Lower lobe of right lung (tissue), 2 donors: Measurements from ENCODE around the gene TMEM30B. TPM values are rescaled to one million over a fixed set of nuclear protein-coding genes. Genes with fewer than 3 reads are reported as not detected.

ENCODE experiments used
- ATAC-seq, 2 donors: fragments of 200-7000 bp; cut with Tn5 transposase; one replicate each; pipeline ENCODE4 v1.9.1; 2020 to 2022; ENCODE audit warnings: mild to moderate bottlenecking in 2 of 2, moderate library complexity in 2 of 2
- DNase-seq: peaks from one replicate; pipeline ENCODE4 v3.0.0-alpha.2; 2020
- H3K27ac ChIP-seq: fragments of 200-600 bp; one replicate; pipeline ENCODE4 v1.8.0; 2022
- H3K27me3 ChIP-seq: fragments of 200-600 bp; one replicate; pipeline ENCODE4 v1.8.0; 2022; ENCODE audit warnings: low read depth
- H3K36me3 ChIP-seq: fragments of 200-600 bp; one replicate; pipeline ENCODE4 v1.8.0; 2022; ENCODE audit warnings: mild to moderate bottlenecking
- H3K4me1 ChIP-seq: fragments of 200-600 bp; one replicate; pipeline ENCODE4 v1.8.0; 2022
- H3K4me3 ChIP-seq: fragments of 200-600 bp; one replicate; pipeline ENCODE4 v1.8.0; 2022; ENCODE audit warnings: mild to moderate bottlenecking
- H3K9me3 ChIP-seq: fragments of 200-600 bp; one replicate; pipeline ENCODE4 v1.8.0; 2022
- intact Hi-C: fragments of 100-400 bp; cut with DNase I; formaldehyde crosslinking; loops from one replicate; pipeline ENCODE4 v1.11.0; 2022
- total RNA-seq: library from RNA; stranded (reverse); fragmentation: NEBNext Ultra II Directional; extraction: Animal tissue kit (Norgen Biotek cat#: 25700); gene quantifications from one replicate; pipeline ENCODE4 v1.2.1, GENCODE V29; 2021
- TF ChIP-seq, protein P1 (sequence below): fragments of 200-600 bp; IDR thresholded peaks from one replicate; pipeline ENCODE4 v1.8.0; 2022; ENCODE audit warnings: antibody characterized with exemption, mild to moderate bottlenecking
- donor health status: DM: no; HTN: yes; CAD: no; lungs with severe emphysema.

The TMEM30B gene
- total RNA-seq, 1 donor from 2014 or later = 20.3 TPM

DNA sequence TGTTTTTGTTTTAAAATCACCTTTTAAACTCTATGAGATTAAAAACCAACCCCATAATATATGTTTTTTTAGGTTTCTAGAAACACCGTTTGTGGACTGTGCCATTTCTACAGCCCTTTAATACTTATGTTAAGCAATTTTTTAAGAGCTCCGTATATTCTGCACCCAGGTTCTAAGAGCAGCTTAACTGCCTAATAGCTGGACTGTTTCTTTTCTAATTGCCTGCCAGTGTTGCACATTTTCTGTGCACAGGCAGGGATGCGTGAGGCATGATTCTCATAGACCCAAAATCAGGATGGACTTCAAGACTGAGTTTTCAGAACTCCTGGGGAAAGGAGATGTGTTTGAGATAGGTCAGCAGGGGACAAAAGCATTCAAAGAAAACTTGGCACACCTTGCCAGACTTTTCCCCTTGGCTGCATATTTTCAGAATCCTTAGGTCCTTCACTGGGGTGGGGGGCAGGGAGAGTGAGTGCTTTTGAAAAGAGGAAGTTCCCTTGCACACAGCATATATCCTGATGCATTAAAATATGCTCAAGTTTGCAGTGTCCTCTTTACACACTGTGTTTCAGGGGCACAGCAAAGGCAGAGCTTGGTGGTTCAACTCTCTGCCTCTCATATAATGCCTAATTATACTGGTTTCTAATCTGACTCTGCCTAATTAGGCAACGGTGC lies 27.9 kb downstream of the TMEM30B start:
- H3K36me3 ChIP-seq = no peaks in the 10 kb centered on the region
- peak; percentile 19 to 24 for ATAC-seq
- H3K27ac ChIP-seq = no peak overlapping the region
- TF ChIP-seq, protein P1, sequence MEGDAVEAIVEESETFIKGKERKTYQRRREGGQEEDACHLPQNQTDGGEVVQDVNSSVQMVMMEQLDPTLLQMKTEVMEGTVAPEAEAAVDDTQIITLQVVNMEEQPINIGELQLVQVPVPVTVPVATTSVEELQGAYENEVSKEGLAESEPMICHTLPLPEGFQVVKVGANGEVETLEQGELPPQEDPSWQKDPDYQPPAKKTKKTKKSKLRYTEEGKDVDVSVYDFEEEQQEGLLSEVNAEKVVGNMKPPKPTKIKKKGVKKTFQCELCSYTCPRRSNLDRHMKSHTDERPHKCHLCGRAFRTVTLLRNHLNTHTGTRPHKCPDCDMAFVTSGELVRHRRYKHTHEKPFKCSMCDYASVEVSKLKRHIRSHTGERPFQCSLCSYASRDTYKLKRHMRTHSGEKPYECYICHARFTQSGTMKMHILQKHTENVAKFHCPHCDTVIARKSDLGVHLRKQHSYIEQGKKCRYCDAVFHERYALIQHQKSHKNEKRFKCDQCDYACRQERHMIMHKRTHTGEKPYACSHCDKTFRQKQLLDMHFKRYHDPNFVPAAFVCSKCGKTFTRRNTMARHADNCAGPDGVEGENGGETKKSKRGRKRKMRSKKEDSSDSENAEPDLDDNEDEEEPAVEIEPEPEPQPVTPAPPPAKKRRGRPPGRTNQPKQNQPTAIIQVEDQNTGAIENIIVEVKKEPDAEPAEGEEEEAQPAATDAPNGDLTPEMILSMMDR = peak; percentile 7
- H3K27me3 ChIP-seq = no peaks in the 10 kb centered on the region
- H3K9me3 ChIP-seq = no peaks in the 10 kb centered on the region
- no peak for DNase-seq
- peaks cover 8% of the 10 kb centered on the region for H3K4me1 ChIP-seq
- intact Hi-C loops = no loop called here
- no peak overlapping the region for H3K4me3 ChIP-seq

DNA sequence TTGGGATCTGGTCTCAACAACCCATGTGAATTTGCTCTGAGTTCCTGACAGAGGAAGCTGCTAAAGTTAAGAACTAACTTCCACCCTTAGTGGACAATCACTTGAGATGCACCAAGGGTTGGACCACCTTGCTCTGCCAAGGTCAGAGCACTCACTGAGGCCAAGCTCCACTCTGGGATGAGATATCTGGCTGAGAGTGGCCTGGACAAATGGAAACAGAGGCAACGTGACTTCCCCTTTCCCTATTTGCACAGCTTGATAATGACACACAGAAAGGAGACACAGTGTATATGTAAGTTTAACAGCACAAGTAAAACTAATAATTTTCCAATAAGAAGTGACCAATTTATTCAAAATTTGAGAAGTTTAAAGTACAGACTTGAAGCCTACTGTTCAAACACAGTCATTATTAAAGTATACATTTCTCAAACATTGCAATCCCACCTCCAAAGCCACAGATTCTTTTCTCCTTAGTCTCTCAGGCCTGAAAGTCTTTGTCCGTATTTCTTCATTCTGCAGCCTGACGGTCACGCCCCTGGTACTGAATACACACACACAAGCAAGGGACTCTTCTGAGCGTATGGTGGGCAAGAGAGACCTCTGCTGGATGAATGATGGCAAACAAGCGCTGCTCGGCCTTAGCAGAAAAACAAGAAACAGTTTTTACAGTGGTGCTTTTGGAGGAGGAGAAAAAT lies 28.6 kb downstream of the TMEM30B start:
- DNase-seq = peak; percentile 73

DNA sequence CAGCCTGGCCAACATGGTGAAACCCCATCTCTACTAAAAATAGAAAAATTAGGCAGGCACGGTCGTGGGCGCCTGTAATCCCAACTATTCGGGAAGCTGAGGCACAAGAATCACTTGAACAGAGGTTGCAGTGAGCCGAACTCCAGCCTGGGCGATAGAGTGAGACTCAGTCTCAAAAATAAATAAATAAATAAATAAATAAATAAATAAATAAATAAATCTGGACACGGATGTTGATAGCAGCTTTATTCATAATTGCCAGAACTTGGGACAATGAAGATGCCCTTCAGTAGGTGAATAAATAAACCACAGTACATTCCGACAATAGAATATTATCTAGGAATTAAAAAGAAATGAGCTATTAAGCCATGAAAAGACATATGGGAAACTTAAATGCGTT lies 31.1 kb downstream of the TMEM30B start:
- no peak overlapping the region for H3K4me3 ChIP-seq
- intact Hi-C loops = no loop called here
- TF ChIP-seq, protein P1 = no peak
- H3K4me1 ChIP-seq = peaks cover 8% of the 10 kb centered on the region
- no peak for DNase-seq
- ATAC-seq = no peak
- no peaks in the 10 kb centered on the region for H3K27me3 ChIP-seq
- no peak overlapping the region for H3K27ac ChIP-seq
- no peaks in the 10 kb centered on the region for H3K36me3 ChIP-seq
- no peaks in the 10 kb centered on the region for H3K9me3 ChIP-seq

More for the DNA sequence above, 28.6 kb downstream of the TMEM30B start:
- no peaks in the 10 kb centered on the region for H3K9me3 ChIP-seq
- ATAC-seq = peak; percentile 96 to 98
- TF ChIP-seq, protein P1 = peak; percentile 87
- peaks cover 8% of the 10 kb centered on the region for H3K4me1 ChIP-seq
- no peaks in the 10 kb centered on the region for H3K36me3 ChIP-seq
- H3K27ac ChIP-seq = no peak overlapping the region
- intact Hi-C loops = no loop called here
- H3K27me3 ChIP-seq = no peaks in the 10 kb centered on the region
- H3K4me3 ChIP-seq = no peak overlapping the region

DNA sequence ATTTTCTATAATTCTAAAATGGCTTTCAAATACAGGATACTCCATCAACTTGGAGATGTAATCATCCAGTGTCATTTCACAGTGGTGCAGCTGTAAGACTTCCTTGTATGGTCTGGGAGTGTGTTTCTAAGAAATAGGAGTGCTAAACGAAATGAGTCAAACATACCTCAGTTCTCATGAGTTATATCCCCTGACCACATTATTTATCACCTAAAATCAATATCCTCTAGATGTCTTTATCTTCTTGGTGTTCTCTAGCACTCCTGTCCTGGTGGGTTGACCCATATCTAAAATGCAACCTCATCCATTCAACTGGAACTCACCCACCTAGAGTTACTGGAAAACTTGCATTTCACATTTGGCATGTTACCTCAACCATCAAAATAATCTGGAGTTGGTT lies 33.2 kb downstream of the TMEM30B start:
- Histone ChIP-seq H3K27me3 (no peaks in the 10 kb centered on the region), H3K4me1 (peaks cover 4% of the 10 kb centered on the region), H3K36me3 (no peaks in the 10 kb centered on the region), H3K4me3 (no peak overlapping the region), H3K9me3 (no peaks in the 10 kb centered on the region), H3K27ac (no peak overlapping the region)
- TF ChIP-seq, protein P1 = no peak
- no peak for ATAC-seq
- intact Hi-C loops = no loop called here
- no peak for DNase-seq

- no peaks in the 10 kb centered on the region for H3K4me1 ChIP-seq
- H3K9me3 ChIP-seq = no peaks in the 10 kb centered on the region
- DNase-seq (no peak), ATAC-seq (no peak)
- H3K27me3 ChIP-seq = peaks cover 4% of the 10 kb centered on the region
- TF ChIP-seq, protein P1 = no peak
- no peaks in the 10 kb centered on the region for H3K36me3 ChIP-seq
- no peak overlapping the region for H3K4me3 ChIP-seq
- no peak overlapping the region for H3K27ac ChIP-seq
- intact Hi-C loops = no loop called here
Observed at GRCh38 chr14:61246721-61247120, 34.4 kb downstream of the TMEM30B start.
